HepG2 (cell line): ENCODE results near the gene ZNF396. TPM values are rescaled to one million over a fixed set of nuclear protein-coding genes. Genes with fewer than 3 reads are reported as not detected.
A peak's percentile ranks its signal among the peaks of the same experiment; 100 is the strongest.

Experiments
- CREB1 ChIP-seq, 2 experiments: fragments of 450-650 bp in 1 of 2; IDR thresholded peaks; 2 replicates each; pipeline ENCODE4 v1.6.1; 2016 to 2017; ENCODE audit warnings: control low read depth in 1 of 2, mild to moderate bottlenecking in 1 of 2, missing compliant biosample characterization in 1 of 2, missing genetic modification characterization in 1 of 2
- GABPA ChIP-seq, 2 experiments: IDR thresholded peaks; 2 replicates each; pipeline ENCODE4 v1.6.1; 2011 to 2016; ENCODE audit warnings: low read depth in 2 of 2, low read length in 1 of 2, missing biosample characterization in 1 of 2, missing genetic modification characterization in 1 of 2
- HMG20B ChIP-seq: conservative IDR thresholded peaks from 2 replicates; pipeline ENCODE4 v1.6.1; 2016; ENCODE audit warnings: missing genetic modification reagents, missing compliant biosample characterization
- KLF13 ChIP-seq: sonication (generic); formaldehyde crosslinking; IDR thresholded peaks from 2 replicates; pipeline ENCODE4 v1.4.0; 2020; ENCODE audit warnings: mild to moderate bottlenecking, missing genetic modification reagents
- MAFG ChIP-seq: sonication (generic); formaldehyde crosslinking; IDR thresholded peaks from 2 replicates; pipeline ENCODE4 v1.5.1; 2020; ENCODE audit warnings: mild to moderate bottlenecking, missing genetic modification reagents
- NFE2L1 ChIP-seq: sonication (generic); formaldehyde crosslinking; IDR thresholded peaks from 2 replicates; pipeline ENCODE4 v1.4.0; 2020; ENCODE audit warnings: missing genetic modification reagents, mild to moderate bottlenecking, borderline replicate concordance
- PHF21A ChIP-seq: sonication (generic); formaldehyde crosslinking; IDR thresholded peaks from 2 replicates; pipeline ENCODE4 v1.5.0; 2020; ENCODE audit warnings: mild to moderate bottlenecking, missing genetic modification reagents
- RBM22 ChIP-seq: fragments of 200-400 bp; formaldehyde crosslinking; optimal IDR thresholded peaks from 2 replicates; pipeline ENCODE3; 2017; ENCODE audit warnings: mild to moderate bottlenecking, low read length, moderate library complexity
- SIX4 ChIP-seq: sonication (generic); formaldehyde crosslinking; IDR thresholded peaks from 2 replicates; pipeline ENCODE4 v1.4.0; 2020; ENCODE audit warnings: missing genetic modification reagents
- TBX3 ChIP-seq: fragments of 450-650 bp; IDR thresholded peaks from 2 replicates; pipeline ENCODE4 v1.6.1; 2017; ENCODE audit warnings: antibody characterized with exemption, mild to moderate bottlenecking, inconsistent platforms, borderline replicate concordance
- THAP11 ChIP-seq: IDR thresholded peaks from 2 replicates; pipeline ENCODE4 v1.6.1; 2016; ENCODE audit warnings: missing biosample characterization, missing genetic modification reagents
- XRCC5 ChIP-seq: fragments of 200-400 bp; formaldehyde crosslinking; optimal IDR thresholded peaks from 2 replicates; pipeline ENCODE3; 2017; ENCODE audit warnings: mild to moderate bottlenecking, low read length
- ZFP36L2 ChIP-seq: sonication (generic); formaldehyde crosslinking; IDR thresholded peaks from 2 replicates; pipeline ENCODE4 v1.4.0; 2020; ENCODE audit warnings: missing genetic modification reagents
- ZFP41 ChIP-seq: sonication (generic); formaldehyde crosslinking; IDR thresholded peaks from 2 replicates; pipeline ENCODE4 v1.4.0; 2020; ENCODE audit warnings: mild to moderate bottlenecking, missing genetic modification reagents, borderline replicate concordance
- ZKSCAN1 ChIP-seq: fragments of 150-350 bp; IDR thresholded peaks from 2 replicates; pipeline ENCODE4 v1.6.1; 2014; ENCODE audit warnings: low read length
- ZNF205 ChIP-seq: IDR thresholded peaks from 2 replicates; pipeline ENCODE4 v1.6.1; 2018; ENCODE audit warnings: missing biosample characterization, missing genetic modification reagents
- ZNF230 ChIP-seq: sonication (generic); formaldehyde crosslinking; IDR thresholded peaks from 2 replicates; pipeline ENCODE4 v1.4.0; 2020; ENCODE audit warnings: mild to moderate bottlenecking, missing genetic modification reagents
- ZNF570 ChIP-seq: sonication (generic); formaldehyde crosslinking; IDR thresholded peaks from 2 replicates; pipeline ENCODE4 v1.4.0; 2020; ENCODE audit warnings: mild to moderate bottlenecking, missing genetic modification reagents, borderline replicate concordance
- ZNF772 ChIP-seq: sonication (generic); formaldehyde crosslinking; IDR thresholded peaks from 2 replicates; pipeline ENCODE4 v1.5.0; 2020; ENCODE audit warnings: mild to moderate bottlenecking, missing genetic modification reagents
- polyA plus RNA-seq, 8 experiments: library from polyadenylated mRNA; depleted of rRNA in 3 of 8; stranded (reverse) in 7 of 8; unstranded in 1 of 8; fragments of >200 nt; fragmentation: Illumina TruSeq in 4 of 8; extraction: Trizol in 4 of 8; gene quantifications; 2 replicates each; pipeline versions ENCODE4 v1.2.1 to v1.2.3, GENCODE V29; 2011 to 2016; ENCODE audit warnings: low read depth in 4 of 8, missing spikeins in 1 of 8, mixed read lengths in 1 of 8; ENCODE audit not compliant: insufficient read depth in 1 of 8
- total RNA-seq, 5 experiments: library from RNA; depleted of rRNA; stranded (reverse); fragments of >200 nt; fragmentation: Illumina TruSeq; extraction: Trizol; gene quantifications; 2 replicates each; pipeline ENCODE4 v1.2.3, GENCODE V29; 2016; ENCODE audit warnings: low read depth in 1 of 5
- TF ChIP-seq, protein P1 (sequence below): IDR thresholded peaks from 2 replicates; pipeline ENCODE4 v1.4.0; 2020; ENCODE audit warnings: mild to moderate bottlenecking, missing genetic modification reagents
- TF ChIP-seq, protein P2 (sequence below): sonication (generic); formaldehyde crosslinking; IDR thresholded peaks from 2 replicates; pipeline ENCODE4 v1.5.1; 2020; ENCODE audit warnings: mild to moderate bottlenecking, missing genetic modification reagents, moderate library complexity
- TF ChIP-seq, protein P3 (sequence below): sonication (generic); formaldehyde crosslinking; IDR thresholded peaks from 2 replicates; pipeline ENCODE4 v1.8.0; 2022; ENCODE audit warnings: mild to moderate bottlenecking, missing genetic modification reagents, moderate library complexity

ZNF396 gene
- total and polyA plus RNA-seq, 2 of the 13 experiments (the other 11 are each of a cell fraction or from before 2014, with no cell fraction given) = 0.25 to 0.75 TPM

DNA sequence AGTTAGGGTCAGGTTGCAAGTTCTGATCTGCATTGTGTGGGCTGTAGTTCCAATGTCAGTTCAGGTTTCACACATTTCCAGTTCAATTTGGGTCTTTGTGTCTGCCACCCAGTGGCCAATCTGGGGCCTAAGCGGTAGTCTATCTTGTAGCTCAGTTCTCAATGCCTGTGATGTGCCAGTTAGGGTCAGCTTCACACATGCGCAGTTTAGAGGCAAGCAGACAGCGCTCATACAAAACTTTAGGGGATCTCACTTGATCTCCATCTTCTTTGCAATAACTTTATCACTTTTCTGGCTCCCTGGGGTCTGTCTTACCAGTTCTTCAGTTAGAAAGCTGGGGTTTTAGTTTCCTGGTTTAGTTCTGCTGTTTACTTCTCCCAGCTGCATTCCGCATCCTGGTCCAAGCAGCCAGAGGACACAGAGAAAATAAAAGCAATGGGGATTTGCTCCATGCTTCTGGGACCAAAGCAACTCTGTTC lies 22.0 kb downstream of the ZNF396 start (continued):
- TF ChIP-seq ZNF570 (CRISPR knock-in tag) (no peak), ZFP41 (no peak), ZFP36L2 (CRISPR knock-in tag) (no peak), ZNF230 (CRISPR knock-in tag) (no peak), ZNF205 (no peak), KLF13 (CRISPR knock-in tag) (no peak), XRCC5 (peak; percentile 60), NFE2L1 (CRISPR knock-in tag) (no peak), HMG20B (CRISPR knock-in tag) (no peak), TBX3 (no peak), ZNF772 (CRISPR knock-in tag) (no peak), CREB1 (IDR thresholded peaks at IDR 0.05) (no peak), CREB1 (CRISPR knock-in tag; IDR thresholded peaks at IDR 0.05) (no peak), RBM22 (no peak), ZKSCAN1 (no peak), MAFG (CRISPR knock-in tag) (no peak), SIX4 (CRISPR knock-in tag) (peak; percentile 62), THAP11 (CRISPR knock-in tag) (peak; percentile 75), GABPA (IDR thresholded peaks at IDR 0.05; ENCODE audit: low read depth, low read length) (no peak), GABPA (CRISPR knock-in tag; IDR thresholded peaks at IDR 0.05; ENCODE audit: low read depth) (no peak; the same call in 1 of the 2 replicates), PHF21A (CRISPR knock-in tag) (no peak)
- TF ChIP-seq, protein P1, sequence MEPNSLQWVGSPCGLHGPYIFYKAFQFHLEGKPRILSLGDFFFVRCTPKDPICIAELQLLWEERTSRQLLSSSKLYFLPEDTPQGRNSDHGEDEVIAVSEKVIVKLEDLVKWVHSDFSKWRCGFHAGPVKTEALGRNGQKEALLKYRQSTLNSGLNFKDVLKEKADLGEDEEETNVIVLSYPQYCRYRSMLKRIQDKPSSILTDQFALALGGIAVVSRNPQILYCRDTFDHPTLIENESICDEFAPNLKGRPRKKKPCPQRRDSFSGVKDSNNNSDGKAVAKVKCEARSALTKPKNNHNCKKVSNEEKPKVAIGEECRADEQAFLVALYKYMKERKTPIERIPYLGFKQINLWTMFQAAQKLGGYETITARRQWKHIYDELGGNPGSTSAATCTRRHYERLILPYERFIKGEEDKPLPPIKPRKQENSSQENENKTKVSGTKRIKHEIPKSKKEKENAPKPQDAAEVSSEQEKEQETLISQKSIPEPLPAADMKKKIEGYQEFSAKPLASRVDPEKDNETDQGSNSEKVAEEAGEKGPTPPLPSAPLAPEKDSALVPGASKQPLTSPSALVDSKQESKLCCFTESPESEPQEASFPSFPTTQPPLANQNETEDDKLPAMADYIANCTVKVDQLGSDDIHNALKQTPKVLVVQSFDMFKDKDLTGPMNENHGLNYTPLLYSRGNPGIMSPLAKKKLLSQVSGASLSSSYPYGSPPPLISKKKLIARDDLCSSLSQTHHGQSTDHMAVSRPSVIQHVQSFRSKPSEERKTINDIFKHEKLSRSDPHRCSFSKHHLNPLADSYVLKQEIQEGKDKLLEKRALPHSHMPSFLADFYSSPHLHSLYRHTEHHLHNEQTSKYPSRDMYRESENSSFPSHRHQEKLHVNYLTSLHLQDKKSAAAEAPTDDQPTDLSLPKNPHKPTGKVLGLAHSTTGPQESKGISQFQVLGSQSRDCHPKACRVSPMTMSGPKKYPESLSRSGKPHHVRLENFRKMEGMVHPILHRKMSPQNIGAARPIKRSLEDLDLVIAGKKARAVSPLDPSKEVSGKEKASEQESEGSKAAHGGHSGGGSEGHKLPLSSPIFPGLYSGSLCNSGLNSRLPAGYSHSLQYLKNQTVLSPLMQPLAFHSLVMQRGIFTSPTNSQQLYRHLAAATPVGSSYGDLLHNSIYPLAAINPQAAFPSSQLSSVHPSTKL (CRISPR knock-in tag) = peak; percentile 49; the same call in 1 of the 2 replicates
- TF ChIP-seq, protein P2, sequence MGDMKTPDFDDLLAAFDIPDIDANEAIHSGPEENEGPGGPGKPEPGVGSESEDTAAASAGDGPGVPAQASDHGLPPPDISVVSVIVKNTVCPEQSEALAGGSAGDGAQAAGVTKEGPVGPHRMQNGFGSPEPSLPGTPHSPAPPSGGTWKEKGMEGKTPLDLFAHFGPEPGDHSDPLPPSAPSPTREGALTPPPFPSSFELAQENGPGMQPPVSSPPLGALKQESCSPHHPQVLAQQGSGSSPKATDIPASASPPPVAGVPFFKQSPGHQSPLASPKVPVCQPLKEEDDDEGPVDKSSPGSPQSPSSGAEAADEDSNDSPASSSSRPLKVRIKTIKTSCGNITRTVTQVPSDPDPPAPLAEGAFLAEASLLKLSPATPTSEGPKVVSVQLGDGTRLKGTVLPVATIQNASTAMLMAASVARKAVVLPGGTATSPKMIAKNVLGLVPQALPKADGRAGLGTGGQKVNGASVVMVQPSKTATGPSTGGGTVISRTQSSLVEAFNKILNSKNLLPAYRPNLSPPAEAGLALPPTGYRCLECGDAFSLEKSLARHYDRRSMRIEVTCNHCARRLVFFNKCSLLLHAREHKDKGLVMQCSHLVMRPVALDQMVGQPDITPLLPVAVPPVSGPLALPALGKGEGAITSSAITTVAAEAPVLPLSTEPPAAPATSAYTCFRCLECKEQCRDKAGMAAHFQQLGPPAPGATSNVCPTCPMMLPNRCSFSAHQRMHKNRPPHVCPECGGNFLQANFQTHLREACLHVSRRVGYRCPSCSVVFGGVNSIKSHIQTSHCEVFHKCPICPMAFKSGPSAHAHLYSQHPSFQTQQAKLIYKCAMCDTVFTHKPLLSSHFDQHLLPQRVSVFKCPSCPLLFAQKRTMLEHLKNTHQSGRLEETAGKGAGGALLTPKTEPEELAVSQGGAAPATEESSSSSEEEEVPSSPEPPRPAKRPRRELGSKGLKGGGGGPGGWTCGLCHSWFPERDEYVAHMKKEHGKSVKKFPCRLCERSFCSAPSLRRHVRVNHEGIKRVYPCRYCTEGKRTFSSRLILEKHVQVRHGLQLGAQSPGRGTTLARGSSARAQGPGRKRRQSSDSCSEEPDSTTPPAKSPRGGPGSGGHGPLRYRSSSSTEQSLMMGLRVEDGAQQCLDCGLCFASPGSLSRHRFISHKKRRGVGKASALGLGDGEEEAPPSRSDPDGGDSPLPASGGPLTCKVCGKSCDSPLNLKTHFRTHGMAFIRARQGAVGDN (CRISPR knock-in tag) = no peak
- TF ChIP-seq, protein P3, sequence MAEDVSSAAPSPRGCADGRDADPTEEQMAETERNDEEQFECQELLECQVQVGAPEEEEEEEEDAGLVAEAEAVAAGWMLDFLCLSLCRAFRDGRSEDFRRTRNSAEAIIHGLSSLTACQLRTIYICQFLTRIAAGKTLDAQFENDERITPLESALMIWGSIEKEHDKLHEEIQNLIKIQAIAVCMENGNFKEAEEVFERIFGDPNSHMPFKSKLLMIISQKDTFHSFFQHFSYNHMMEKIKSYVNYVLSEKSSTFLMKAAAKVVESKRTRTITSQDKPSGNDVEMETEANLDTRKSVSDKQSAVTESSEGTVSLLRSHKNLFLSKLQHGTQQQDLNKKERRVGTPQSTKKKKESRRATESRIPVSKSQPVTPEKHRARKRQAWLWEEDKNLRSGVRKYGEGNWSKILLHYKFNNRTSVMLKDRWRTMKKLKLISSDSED = no peak
